IPS-18a (cell line): Measurements from ENCODE around the gene RBM38.
"Not testable (repeated sequence)": the region's sequence is repeated elsewhere in the genome, so short reads cannot be mapped to it uniquely, and the experiment has no call there.

ENCODE experiments used
- H3K27ac ChIP-seq: one replicate; pipeline ENCODE4 v1.5.1; 2013; ENCODE audit warnings: low read length
- H3K27me3 ChIP-seq: one replicate; pipeline ENCODE4 v1.6.1; 2013; ENCODE audit warnings: mild to moderate bottlenecking, low read length; ENCODE audit not compliant: control insufficient read depth, insufficient read depth
- H3K36me3 ChIP-seq: one replicate; pipeline ENCODE4 v1.6.1; 2013; ENCODE audit warnings: low read depth, low read length; ENCODE audit not compliant: control insufficient read depth
- H3K4me1 ChIP-seq: one replicate; pipeline ENCODE4 v1.6.1; 2013; ENCODE audit warnings: low read depth, low read length; ENCODE audit not compliant: control insufficient read depth
- H3K4me3 ChIP-seq: one replicate; pipeline ENCODE4 v1.5.1; 2013; ENCODE audit warnings: low read length
- H3K9ac ChIP-seq: one replicate; pipeline ENCODE4 v1.6.1; 2013; ENCODE audit warnings: mild to moderate bottlenecking, low read length, moderate library complexity
- H3K9me3 ChIP-seq: one replicate; pipeline ENCODE4 v1.6.1; 2013; ENCODE audit warnings: low read depth, low read length; ENCODE audit not compliant: control insufficient read depth

Gene RBM38

DNA sequence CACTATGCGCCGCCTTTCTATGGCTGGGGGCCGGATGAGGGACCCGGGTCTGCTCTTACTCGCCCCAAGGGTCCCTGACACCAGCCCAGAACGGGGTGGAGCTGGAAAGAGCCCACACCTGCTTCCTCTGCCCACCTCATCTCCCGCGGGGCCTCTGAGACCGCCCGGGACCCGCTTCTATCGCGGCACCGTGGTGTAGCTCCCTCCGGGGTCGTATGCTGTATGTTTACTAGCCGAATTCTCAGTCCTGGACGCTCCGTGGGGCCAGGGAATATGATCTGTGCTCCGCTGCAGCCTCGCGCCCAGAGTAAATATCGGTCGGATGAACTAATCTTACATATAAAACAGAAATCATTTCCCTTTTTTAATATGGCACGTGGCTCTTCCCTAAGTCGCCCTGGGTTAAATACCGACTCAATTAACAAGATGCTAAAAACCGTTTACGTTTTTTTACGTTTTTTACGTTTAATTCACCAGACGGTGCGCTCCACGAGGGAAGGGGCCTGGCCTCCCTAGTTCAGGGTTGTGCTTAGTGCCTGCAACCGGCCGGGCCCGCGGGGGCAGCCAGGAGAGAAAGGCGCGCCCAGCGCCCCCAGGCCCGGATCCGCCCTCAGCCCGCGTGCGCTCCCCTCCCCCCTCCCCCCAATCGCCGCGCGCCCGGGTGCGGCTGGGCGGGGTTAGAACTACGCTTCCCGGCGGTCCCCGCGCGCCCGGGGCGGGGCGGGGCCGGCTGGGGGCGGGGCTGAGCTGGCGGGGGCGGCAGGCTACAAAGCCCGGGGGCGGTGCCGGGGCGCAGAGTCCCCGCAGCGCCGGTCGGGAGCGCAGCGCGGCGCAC lies at the start of gene RBM38:
Gene RBM38, plus strand, starts transcription at position 793 of the 835 bp plus-strand sequence. CDS start 186 bp downstream, outside the sequence.
- Histone ChIP-seq H3K4me3 (peak within 1 kb of the TSS; percentile 62), H3K27ac (no peak within 1 kb of the TSS), H3K36me3 (peaks cover 17% of the 10 kb centered on the region), H3K9me3 (no peaks in the 10 kb centered on the region), H3K9ac (peak within 1 kb of the TSS; percentile 78), H3K4me1 (peaks cover 25% of the 10 kb centered on the region), H3K27me3 (peaks cover 11% of the 10 kb centered on the region)

DNA sequence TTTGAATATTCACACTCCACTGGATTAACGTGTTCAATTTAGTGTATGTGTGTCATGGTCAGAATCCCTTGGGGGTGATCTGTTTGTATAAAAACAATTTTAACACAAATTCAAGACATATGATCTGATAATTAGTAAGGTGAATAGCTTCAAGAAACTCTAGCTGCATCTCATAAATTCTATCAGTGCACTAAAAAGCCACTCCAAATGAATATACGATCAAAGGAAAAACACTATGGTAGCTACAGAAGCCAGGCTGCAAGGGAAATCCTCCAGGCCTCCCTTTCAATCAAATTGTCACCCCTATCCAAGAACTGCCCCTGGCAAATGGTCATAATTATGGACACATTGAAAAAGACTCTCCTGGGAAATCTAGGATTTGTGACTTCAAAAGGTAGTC lies 49.5 kb upstream of the RBM38 start:
- Histone ChIP-seq H3K9me3 (no peaks in the 10 kb centered on the region), H3K9ac (no peak overlapping the region), H3K36me3 (no peaks in the 10 kb centered on the region), H3K27me3 (no peaks in the 10 kb centered on the region), H3K27ac (no peak overlapping the region), H3K4me1 (peaks cover 3% of the 10 kb centered on the region), H3K4me3 (no peak overlapping the region)

DNA sequence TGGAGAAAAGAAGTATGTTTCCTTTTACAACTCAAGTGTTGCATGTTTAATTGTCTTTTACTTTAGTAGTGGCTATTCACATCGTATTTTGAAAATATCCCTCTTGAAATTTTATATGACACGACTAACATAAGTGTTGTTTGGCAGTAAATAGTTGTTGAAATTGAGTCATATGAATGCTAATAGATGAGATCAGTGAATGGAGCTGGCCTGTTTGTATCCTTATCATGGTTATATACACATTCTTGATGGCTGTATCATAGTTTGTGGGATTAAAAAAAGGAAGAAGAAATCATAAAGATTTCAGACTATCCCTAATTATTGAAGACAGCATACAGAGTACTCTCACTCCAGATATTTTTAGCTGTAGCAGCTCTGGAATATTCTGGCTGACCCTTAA lies 48.4 kb upstream of the RBM38 start:
- Histone ChIP-seq H3K4me1 (peaks cover 3% of the 10 kb centered on the region), H3K9me3 (no peaks in the 10 kb centered on the region)

DNA sequence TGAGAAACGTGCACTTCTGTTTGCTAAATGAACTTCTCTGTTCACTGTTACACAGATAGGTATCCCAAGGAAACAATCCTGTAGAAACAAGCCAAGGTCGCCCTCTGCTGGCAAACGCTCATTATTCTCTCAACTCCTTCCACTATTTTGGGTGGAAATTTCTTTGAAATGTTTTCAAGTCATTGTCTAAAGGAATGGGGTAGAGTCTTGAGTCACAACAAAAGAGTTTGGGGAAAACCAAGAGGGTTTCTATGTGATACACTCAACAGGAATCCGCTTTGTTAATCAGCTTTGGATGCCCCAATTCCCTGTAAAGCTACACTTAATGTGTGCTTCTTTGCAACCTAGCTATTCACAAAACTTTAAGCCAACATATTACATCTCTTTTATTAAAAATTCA lies 44.7 kb upstream of the RBM38 start:
- Histone ChIP-seq H3K9me3 (no peaks in the 10 kb centered on the region), H3K4me1 (peaks cover 3% of the 10 kb centered on the region), H3K36me3 (no peaks in the 10 kb centered on the region)

More for the DNA sequence above, 48.4 kb upstream of the RBM38 start:
- H3K36me3 ChIP-seq: no peaks in the 10 kb centered on the region
- H3K27me3 ChIP-seq: no peaks in the 10 kb centered on the region
- H3K9ac ChIP-seq: no peak overlapping the region
- H3K4me3 ChIP-seq: no peak overlapping the region
- H3K27ac ChIP-seq: no peak overlapping the region

DNA sequence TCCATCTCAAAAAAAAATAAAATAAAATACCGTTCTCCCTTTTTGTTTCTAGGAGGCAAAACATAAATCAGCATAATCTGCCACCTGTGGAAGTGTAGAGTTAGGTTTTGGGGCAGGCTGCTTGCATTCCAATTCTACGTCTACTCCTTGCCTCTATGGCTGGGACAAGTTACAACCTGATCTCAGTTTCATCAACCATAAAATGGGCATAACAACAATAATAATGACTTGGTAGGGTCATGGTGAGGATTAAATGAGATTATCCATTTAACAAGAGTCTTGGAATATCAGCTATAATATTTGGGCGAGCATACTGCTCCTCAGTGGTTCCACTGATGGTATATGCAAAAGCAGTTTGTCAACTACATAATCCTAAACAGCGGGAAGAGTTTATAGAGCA lies 43.8 kb upstream of the RBM38 start:
- Histone ChIP-seq H3K4me3 (no peak overlapping the region), H3K27ac (no peak overlapping the region), H3K9ac (no peak overlapping the region), H3K9me3 (no peaks in the 10 kb centered on the region), H3K27me3 (no peaks in the 10 kb centered on the region), H3K36me3 (peaks cover under 1% of the 10 kb centered on the region), H3K4me1 (peaks cover 9% of the 10 kb centered on the region)

More for the DNA sequence above, 44.7 kb upstream of the RBM38 start:
- H3K27me3 ChIP-seq: no peaks in the 10 kb centered on the region
- H3K27ac ChIP-seq: no peak overlapping the region
- H3K9ac ChIP-seq: no peak overlapping the region
- no peak overlapping the region for H3K4me3 ChIP-seq

DNA sequence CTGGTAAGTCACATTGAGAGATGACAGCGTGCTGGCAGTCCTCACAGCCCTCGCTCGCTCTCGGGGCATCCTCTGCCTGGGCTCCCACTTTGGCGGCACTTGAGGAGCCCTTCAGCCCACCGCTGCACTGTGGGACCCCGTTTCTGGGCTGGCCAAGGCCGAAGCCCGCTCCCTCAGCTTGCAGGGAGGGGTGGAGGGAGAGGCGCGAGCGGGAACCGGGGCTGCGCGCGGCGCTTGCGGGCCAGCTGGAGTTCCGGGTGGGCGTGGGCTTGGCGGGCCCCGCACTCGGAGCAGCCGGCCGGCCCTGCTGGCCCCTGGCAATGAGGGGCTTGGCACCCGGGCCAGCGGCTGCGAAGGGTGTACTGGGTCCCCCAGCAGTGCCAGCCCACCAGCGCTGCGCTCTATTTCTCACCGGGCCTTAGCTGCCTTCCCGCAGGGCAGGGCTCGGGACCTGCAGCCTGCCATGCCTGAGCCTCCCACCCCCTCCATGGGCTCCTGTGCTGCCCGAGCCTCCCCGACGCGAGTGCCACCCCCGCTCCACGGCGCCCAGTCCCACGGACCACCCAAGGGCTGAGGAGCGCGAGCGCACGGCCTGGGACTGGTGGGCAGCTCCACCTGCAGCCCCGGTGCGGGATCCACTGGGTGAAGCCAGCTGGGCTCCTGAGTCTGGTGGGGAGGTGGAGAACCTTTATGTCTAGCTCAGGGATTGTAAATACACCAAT lies 42.8 kb upstream of the RBM38 start:
- H3K9me3 ChIP-seq, H3K9ac ChIP-seq, H3K36me3 ChIP-seq, H3K27ac ChIP-seq, H3K4me1 ChIP-seq, H3K27me3 ChIP-seq, H3K4me3 ChIP-seq: not testable (repeated sequence)

DNA sequence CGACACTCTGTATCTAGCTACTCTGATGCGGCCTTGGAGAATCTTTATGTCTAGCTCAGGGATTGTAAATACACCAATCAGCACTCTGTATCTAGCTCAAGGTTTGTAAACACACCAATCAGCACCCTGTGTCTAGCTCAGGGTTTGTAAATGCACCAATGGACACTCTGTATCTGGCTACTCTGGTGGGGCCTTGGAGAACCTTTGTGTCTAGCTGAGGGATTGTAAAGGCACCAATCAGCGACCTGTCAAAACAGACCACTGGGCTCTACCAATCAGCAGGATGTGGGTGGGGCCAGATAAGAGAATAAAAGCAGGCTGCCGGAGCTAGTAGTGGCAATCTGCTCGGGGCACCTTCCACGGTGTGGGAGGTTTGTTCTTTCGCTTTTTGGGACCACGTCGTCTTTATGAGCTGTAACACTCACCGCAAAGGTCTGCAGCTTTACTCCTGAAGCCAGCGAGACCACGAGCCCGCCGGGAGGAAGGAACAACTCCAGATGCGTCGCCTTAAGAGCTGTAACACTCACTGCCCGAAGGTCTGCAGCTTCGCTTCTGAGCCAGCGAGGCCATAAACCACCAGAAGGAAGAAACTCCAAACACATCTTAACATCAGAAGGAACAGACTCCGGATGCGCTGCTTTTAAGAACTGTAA lies 42.1 kb upstream of the RBM38 start:
- H3K27ac ChIP-seq, H3K4me3 ChIP-seq, H3K9ac ChIP-seq, H3K27me3 ChIP-seq, H3K9me3 ChIP-seq, H3K4me1 ChIP-seq: not testable (repeated sequence)
- peaks cover 16% of the 10 kb centered on the region for H3K36me3 ChIP-seq

DNA sequence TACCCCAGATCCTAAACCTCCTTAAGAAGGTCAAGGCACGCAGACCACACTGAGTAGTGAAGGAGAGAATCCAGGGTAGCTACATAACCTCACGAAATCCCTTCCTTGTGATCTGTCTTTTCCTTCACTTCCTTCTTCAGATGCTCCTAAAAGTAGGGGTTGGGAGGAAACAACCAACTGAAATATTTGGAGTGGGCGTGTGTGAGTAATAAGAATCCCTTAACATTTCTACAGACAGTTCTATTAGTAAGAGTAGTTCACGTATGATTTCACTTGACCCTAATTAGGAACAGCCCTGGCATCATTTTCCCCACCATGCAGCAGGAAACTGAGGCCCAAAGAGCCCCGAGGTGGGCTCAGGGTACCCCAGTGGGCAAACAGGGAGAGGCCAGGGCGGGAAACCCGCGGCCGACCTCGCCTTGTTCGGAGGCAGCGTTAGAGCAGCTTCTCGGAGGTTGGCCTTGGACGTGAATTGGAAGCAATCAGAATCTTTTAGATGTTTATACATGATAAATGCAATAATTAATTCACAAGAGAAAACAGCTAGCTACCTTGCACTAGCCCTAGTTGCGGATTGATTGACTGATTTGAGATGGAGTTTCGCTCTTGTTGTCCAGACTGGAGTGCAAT lies 41.0 kb upstream of the RBM38 start:
- H3K27ac ChIP-seq: no peak overlapping the region
- H3K27me3 ChIP-seq: no peaks in the 10 kb centered on the region
- H3K9me3 ChIP-seq: no peaks in the 10 kb centered on the region
- H3K4me1 ChIP-seq: peaks cover 9% of the 10 kb centered on the region
- H3K36me3 ChIP-seq: peaks cover 27% of the 10 kb centered on the region
- no peak overlapping the region for H3K9ac ChIP-seq
- H3K4me3 ChIP-seq: no peak overlapping the region

DNA sequence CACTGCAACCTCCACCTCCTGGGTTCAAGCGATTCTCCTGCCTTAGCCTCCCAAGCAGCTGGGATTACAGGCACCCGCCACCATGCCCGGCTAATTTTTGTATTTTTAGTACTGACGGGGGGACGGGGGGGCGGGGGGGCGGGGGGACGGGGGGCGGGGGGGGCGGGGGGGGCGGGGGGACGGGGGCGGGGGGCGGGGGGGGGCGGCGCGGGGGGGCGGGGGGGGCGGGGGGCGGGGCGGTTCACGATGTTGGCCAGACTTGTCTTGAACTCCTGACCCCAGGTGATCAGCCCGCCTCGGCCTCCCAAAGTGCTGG lies 40.5 kb upstream of the RBM38 start:
- H3K9ac ChIP-seq: peak overlapping the region; percentile 78
- H3K27ac ChIP-seq, H3K27me3 ChIP-seq, H3K4me1 ChIP-seq, H3K9me3 ChIP-seq: not testable (repeated sequence)
- peak overlapping the region; percentile 90 for H3K4me3 ChIP-seq
- H3K36me3 ChIP-seq: peaks cover 27% of the 10 kb centered on the region

DNA sequence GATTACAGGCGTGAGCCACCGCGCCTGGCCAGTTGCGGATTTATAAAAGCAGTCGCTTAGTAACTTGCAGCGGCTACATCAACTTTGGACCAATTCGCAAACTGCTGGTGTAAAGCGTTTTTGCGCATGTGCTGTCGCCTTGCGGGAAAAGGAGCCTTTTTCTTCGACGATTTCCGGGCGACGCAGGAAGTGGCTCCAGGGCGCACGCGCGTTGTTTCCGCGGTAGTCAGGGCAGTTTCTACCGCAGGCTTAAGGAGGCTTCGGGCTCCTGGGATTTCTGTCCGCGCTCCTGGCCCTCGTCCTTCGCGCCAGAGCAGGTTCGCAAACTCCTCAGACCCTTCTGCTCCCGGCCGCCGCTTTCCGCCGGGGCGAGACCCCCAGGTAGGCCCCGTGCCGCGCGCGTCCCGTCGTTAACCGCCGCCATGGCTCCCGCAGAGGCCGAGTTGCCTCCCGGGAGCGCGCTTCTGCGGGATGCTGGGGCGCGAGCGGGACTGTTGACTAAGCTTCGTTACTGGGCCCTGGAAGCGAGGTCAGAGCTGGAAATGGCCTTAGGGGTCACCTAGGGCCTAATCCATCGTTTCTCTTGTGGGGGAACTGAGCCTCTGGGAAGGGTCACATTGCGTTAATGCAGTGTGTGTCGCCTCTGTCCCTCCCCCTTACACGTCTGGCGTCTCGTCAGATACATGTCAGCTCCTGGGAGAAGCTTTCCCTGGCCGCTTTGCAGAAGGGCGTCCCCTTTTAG lies 40.0 kb upstream of the RBM38 start, which contains the start of gene RAE1:
Gene RAE1, plus strand, starts transcription at position 214 of the 742 bp plus-strand sequence. CDS start 2,784 bp downstream, outside the sequence.
- Histone ChIP-seq H3K9ac (peak within 1 kb of the TSS; percentile 78), H3K27ac (peak within 1 kb of the TSS; percentile 22), H3K36me3 (peaks cover 27% of the 10 kb centered on the region), H3K4me3 (peak within 1 kb of the TSS; percentile 90), H3K4me1 (peaks cover 9% of the 10 kb centered on the region), H3K9me3 (no peaks in the 10 kb centered on the region), H3K27me3 (no peaks in the 10 kb centered on the region)

DNA sequence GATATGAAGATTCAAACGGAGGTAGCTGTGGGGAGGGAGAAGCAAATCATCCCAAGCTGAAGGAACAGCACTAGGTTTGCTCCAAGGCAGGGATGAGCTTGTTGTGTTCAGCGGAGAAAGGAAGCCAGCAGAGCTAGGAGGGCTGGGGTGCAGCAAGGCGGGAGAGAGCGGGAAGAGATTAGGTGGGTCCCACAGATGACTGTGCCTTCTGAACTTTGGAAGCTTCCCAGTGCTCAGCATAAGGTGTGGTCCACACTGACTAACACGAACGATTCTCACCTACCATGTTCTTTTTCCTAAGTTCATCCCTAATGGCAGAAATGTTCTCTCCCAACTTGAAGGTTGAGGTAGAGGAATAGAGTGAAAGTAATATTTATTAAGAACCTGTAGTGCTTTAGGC lies 38.9 kb upstream of the RBM38 start:
- no peak overlapping the region for H3K27ac ChIP-seq
- peaks cover 27% of the 10 kb centered on the region for H3K36me3 ChIP-seq
- H3K4me1 ChIP-seq: peaks cover 7% of the 10 kb centered on the region
- no peaks in the 10 kb centered on the region for H3K9me3 ChIP-seq
- H3K9ac ChIP-seq: no peak overlapping the region
- peak overlapping the region; percentile 90 for H3K4me3 ChIP-seq
- no peaks in the 10 kb centered on the region for H3K27me3 ChIP-seq
